GM12801 (cell line): Measurements from ENCODE around the gene STPG1.

Source experiments
- CTCF ChIP-seq: IDR thresholded peaks from one replicate; pipeline ENCODE4 v1.5.1; 2011; ENCODE audit warnings: control low read depth; ENCODE audit not compliant: insufficient read length; ENCODE audit errors: extremely low read depth

STPG1 gene

DNA sequence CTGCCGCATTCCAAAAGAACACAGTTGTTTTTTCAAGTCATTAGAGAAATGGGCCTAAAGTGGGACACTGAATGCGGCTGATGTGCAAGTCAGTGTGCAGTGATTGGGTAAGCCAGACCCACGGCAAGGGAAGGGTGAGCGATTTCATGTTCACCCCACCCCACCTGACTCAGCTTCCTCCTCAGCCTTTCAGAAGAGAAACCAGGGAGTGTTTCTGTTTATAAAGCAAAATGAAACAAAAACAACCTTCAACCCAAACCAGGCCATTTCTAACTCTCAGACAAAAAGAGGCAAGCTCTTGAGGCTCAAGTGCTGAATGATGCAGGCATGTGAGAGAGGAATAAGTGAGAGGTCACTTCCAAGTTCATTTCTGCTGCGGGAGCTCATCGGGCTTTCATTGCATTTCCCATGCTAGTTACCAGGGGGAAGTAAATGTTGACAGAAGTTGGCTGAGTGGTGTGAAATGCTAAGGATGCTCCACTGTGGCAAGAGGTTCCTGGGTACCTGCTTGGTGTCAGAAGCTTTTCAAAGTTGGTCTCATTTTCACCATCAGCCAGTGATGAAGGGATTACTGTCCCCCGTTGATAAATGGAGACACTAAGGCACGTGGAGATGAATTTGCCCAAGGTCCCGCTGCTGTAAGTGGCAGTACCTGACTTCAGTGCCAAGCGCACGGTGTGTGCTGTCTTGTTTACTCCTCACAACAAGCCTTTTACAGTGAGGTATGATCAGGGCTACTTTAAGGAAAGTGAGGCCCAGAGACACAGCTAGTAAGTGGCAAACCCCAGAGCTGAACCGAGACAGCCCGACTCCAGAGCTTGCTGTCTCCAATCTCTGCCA, 29.1 kb downstream of the STPG1 start:
- no peak for TF ChIP-seq CTCF

DNA sequence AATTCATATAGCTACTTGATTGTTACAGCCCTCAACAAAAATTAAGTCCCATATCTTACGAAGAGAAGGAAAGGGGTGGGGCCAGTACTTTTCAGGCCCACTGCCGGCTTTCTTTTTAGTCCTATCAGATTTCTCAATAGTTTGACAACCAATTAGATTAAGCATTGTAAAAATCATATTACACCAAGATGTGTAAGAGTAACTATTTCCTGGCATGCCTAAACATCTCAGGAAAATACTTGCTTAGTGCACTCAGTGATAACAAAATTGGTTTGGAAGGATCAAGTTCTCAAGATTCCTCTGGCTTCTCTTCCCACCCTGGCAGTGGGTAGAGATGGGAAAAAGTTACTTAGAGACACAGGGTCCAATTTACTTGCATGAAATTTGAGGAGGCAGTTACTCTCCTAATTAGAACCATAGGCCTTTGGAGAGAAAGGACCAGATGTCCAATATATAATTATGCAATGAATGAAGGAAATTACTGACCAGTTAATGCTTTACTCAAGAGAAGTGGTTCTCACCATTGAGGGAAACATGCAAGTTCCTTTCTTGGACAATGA, 30.1 kb downstream of the STPG1 start:
- TF ChIP-seq CTCF, result no peak

DNA sequence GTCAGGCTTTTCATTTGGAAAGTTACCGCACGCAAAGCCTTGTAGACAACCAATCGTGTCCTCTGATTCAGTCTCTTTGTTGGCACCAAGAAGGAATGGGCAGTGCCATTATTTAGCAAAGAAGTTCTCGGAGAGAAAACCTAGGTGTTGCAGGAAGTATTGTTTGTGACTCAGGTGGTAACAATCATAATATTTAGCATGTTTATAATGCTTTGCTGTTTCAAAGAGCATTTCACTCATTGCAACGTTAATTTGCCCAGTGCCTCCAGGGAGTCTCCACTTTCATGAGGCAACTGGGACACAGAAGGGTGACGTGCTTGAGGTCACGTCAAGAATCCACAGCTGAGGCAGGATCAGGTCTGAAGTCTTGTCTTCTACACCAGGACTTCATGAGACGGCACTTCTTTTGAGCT, 31.4 kb downstream of the STPG1 start:
- no peak for TF ChIP-seq CTCF

DNA sequence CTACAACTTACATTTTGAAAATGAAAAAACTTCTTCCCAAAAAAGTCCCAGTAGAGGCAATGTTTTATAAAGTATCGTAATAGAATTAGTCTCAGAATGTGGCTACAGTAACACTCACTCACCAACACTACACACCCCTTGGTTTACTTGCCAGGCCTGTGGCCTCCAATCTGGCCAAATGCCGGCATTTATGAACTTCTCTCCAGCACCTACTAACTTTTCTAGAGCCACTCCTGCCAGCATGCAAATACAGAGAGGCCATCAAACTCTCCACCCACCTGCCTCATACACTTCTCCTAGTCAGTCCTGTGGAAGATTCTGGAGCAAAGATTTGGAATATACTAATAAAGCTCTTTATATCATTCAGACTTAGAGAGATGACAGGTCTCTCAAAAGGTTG, 32.3 kb downstream of the STPG1 start:
- no peak for TF ChIP-seq CTCF

- TF ChIP-seq CTCF, result no peak
Measured at GRCh38 chr1:24380508-24380907, 33.1 kb downstream of the STPG1 start.

DNA sequence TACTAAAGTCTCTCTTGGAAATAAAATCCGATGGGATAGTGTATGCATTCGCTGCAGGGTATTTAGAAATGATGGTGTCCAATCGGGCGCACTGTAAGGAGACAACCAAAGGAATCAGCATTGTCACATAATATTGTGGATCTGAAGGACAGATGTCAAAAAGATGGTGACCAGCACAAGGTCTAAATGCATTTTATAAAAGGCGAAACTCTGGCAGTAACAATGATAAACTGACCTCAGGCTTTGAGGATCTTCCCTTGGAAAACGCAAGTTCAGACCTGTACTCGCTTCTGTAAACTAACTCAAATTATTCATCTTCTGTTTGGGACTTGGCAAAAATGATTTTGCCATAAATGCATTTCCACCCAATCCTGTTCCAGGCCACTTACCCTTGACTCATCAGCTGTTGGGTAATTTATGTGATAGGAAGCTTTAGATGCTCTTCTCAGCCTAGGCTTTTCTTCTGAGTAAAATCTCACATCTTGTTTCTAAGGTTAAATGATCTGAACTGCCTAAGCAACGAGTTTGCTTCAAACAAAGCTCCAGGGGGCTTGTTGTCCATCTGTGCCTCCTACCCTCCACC, 33.8 kb downstream of the STPG1 start:
- TF ChIP-seq CTCF, result no peak

GRCh38 chr1:24374891-24375786, 38.4 kb downstream of the STPG1 start:
- TF ChIP-seq CTCF, result no peak
